A673 (cell line): ENCODE measurements around the gene TEC.

Experiments used
- CTCF ChIP-seq: fragments of 300-800, 200-600 bp; sonication (generic); conservative IDR thresholded peaks from 2 replicates; pipeline ENCODE4 v1.5.1; 2017; ENCODE audit warnings: low read depth, mild to moderate bottlenecking, antibody characterized with exemption, low read length, moderate library complexity, mixed read lengths
- EZH2 ChIP-seq: fragments of 200-600 bp; sonication (generic); IDR thresholded peaks from 2 replicates; pipeline ENCODE4 v1.6.1; 2017; ENCODE audit warnings: borderline replicate concordance, low read depth, mild to moderate bottlenecking, mixed read lengths, antibody characterized with exemption, low read length; ENCODE audit not compliant: poor library complexity, severe bottlenecking

DNA sequence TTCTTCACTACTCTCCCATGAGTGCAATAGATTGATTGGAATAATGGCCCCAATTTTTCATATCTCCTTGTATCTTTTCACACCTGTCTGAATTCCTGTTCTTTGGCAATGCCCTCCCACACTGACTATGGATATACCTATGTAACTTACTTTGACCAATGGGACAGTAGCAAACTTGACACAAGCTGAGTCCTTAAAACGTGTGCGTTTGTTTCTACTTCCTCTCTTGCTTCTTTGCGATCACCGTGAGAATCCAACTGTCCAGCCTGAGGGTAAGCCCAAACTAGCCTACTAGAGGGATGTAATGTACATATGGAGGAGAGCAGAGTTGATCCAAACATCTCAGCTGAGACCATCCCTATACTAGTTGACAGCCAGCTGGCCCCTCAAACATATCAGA is 19.3 kb downstream of the TEC start:
- TF ChIP-seq CTCF (no peak), EZH2 (no peak)
